Measurements from ENCODE around the gene SCFD2. TPM values are rescaled to one million over a fixed set of nuclear protein-coding genes. Genes with fewer than 3 reads are reported as not detected.
"Not testable (repeated sequence)": the region's sequence is repeated elsewhere in the genome, so short reads cannot be mapped to it uniquely, and the experiment has no call there.

Gene SCFD2
- total RNA-seq, 1 donor from 2014 or later, result 29.9 TPM

DNA sequence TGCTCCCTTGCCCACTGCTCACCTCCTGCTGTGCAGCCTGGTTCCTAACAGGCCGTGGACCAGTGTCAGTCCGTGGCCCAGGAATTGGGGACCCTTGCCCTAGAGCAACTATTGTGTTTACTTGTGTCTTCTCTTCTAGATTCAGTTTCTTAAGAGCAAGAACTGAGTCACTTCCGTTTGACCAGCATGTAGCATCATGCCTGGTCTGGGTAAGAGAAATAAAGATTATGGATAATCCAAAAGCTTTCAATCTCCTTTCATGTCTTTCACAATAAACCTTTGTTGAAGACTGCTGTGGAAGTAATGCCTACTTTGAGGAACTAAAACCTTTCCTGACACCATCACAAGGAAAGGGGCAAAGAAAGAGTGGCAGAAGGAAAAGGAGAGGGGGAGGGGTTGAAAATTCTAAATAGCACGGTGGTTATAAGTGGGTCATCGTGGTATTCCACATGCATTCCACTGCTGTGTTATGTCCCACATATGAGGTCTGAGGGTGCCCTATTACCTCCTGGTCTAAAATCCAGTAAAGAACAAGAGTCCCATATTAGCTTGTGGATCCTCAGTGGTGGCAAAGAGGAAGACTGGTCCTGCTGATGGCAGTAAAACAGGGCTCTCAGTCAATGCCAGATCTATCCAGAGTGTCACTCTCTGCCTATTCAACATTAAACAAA is 370.4 kb downstream of the SCFD2 start:
- intact Hi-C loops (cut with micrococcal nuclease), result no loop called here

GRCh38 chr4:52994567-52994966 is 371.3 kb downstream of the SCFD2 start:
- intact Hi-C loops (cut with micrococcal nuclease), result no loop called here

- intact Hi-C loops (cut with micrococcal nuclease), result no loop called here
Observed at GRCh38 chr4:52993771-52994170, 372.1 kb downstream of the SCFD2 start.

GRCh38 chr4:52992551-52992950 is 373.3 kb downstream of the SCFD2 start:
- intact Hi-C loops (cut with micrococcal nuclease), result not testable (repeated sequence)

GRCh38 chr4:52991472-52991871 is 374.4 kb downstream of the SCFD2 start:
- intact Hi-C loops (cut with micrococcal nuclease), result no loop called here

DNA sequence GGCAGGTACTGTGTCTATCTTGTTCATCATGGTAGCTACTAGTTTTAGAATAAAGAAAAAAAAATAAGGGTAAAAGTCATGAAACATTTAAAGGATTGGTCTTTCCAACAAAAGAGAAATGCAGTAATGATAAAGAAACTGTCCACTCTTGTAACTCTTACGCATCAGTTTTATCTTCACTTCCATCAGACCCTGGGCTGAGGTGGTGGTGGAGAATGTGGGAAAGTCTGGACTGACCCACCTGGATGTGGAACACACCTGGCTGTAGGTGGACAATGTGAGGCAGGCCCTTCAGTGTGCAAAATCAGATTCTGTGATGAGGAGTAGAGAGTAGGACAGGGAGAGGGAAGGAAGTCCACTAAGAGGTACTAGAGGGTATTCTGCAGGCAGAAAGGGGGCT is 375.2 kb downstream of the SCFD2 start:
- intact Hi-C loops (cut with micrococcal nuclease), result no loop called here

GRCh38 chr4:52989865-52990264 is 376.0 kb downstream of the SCFD2 start:
- intact Hi-C loops (cut with micrococcal nuclease), result no loop called here

GRCh38 chr4:52987392-52988056 is 378.3 kb downstream of the SCFD2 start:
- intact Hi-C loops (cut with micrococcal nuclease), result no loop called here

GRCh38 chr4:52984462-52984881 is 381.4 kb downstream of the SCFD2 start:
- intact Hi-C loops (cut with micrococcal nuclease), result loop anchor here (5.0 kb wide), 1 partner anchor 272 kb away; no protein-coding TSS in a partner anchor

DNA sequence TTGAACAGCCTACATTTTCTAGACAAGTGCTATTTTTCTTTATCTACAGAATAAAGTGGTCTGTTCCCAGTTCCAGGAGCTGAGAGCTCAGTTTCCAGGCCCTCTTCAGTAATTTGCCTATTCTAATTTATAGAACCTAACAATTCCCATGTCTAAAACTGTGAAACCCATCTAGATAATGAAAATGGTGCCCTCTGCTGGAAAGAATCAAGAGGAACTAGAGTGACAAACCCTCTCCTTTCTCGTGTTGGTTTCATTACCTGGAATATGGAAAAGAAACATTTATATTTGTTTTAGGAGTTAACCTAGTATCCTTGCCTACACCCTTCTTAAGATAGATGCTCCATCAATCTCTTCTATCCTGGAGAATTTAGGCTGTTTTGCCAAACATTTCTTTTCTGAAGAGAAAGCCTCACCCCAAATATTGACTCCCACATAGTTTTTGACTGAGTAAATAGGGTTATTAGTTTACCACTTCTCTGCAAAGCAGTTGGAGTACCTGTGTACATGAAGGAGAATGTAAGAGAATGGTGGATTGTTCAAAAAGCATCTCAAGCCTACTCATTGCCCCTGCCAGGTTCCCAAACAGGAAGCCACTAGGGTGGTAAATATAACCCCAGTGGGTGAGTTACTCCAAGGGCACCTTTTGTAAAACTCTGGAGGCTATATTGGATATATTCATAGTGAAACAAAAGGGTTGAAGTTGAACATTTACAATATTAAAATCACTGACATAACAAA is 382.1 kb downstream of the SCFD2 start:
- intact Hi-C loops (cut with micrococcal nuclease), result loop anchor here (1.0 to 5.0 kb wide), 6 partner anchors 73 to 1152 kb away; no protein-coding TSS in a partner anchor

DNA sequence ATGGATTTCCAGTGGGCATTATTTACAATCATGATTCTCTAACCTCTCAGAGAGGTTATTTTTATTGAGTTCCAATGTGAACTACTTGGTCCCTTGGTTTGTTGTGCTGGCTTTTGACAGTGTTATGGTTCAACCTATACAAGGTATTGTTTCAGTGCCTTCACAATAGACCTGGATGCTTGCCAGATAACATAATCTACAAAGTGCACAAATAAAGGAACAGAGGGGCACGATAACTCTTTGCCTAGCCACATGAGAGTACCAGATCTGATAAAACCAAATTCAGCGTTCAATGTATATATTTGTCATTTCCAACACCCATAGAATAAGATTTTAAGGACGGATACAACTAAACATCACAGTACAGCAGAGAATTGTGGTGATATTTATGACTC is 382.9 kb downstream of the SCFD2 start:
- intact Hi-C loops (cut with micrococcal nuclease), result loop anchor here (1.0 to 5.0 kb wide), 6 partner anchors 72 to 1152 kb away; no protein-coding TSS in a partner anchor

DNA sequence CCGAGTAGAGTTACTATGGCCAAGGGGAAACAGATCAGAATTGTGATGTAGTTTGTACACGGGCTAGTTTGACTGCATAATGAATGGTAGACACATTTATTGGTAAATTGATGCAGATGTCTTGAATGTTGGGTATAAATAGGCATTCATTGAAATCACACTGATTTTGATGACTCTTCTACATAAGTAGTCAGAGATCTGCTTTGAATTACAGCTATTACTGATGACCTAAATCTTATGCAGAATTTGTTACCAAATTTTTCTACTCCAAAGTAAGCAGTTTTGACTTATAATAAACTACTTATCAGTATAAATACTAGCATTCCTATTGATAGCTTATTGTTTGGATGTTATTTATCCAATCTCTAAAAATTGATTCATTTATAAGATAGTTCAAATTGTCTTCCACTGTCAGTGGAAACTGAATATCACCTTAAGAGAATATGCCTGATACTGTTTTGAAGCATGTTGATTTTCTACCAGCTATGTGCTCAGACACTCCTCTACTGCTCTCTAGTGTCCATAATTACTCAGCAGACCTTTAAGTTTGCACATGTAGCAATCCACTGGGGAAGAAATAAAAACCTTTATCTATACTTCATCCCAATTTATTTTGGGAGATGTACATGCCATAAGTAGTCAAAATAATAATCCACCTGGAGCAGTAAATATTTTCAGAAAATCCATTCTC is 383.5 kb downstream of the SCFD2 start:
- intact Hi-C loops (cut with micrococcal nuclease), result loop anchor here (2.0 to 5.0 kb wide), 4 partner anchors 72 to 394 kb away; no protein-coding TSS in a partner anchor

GRCh38 chr4:52979821-52980590 is 385.9 kb downstream of the SCFD2 start:
- intact Hi-C loops (cut with micrococcal nuclease), result loop anchor here (5.0 kb wide), 1 partner anchor 268 kb away; no protein-coding TSS in a partner anchor

- intact Hi-C loops (cut with micrococcal nuclease), result no loop called here
Observed at GRCh38 chr4:52979020-52979419, 386.8 kb downstream of the SCFD2 start.

- intact Hi-C loops (cut with micrococcal nuclease), result no loop called here
Observed at GRCh38 chr4:52977252-52977651, 388.6 kb downstream of the SCFD2 start.

DNA sequence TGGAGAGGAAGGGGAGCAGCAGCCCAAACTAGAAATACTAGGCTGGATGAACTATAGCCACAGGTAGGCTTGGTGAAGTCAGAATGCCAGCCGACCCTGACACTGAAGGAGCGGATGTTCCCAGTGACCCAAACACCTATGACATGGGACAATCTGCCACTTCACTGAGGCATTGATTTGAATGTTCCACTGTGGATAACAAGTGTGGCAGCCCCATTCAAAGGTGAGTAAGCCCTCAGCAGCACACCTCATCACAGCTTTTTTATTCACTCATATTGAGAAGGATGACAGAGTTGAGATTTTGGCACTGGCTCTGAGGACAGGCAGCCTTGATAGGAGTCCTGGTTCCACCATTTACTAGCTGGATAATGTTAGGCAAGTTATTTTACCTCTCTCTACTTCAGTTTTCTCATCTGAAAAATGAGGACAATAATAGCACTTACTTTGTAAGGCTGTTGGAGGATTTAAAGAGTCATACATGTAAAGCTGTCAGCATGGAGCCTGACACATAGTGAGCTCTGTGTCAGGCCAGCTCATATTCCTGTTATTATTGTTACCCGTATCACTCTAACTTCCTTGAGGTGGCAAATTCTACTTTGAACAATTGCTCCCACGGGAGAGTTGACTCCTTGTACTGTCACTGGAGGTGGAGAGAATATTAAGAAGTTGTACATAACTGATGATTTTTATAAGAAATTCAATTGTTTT is 389.2 kb downstream of the SCFD2 start:
- intact Hi-C loops (cut with micrococcal nuclease), result no loop called here

- intact Hi-C loops (cut with micrococcal nuclease), result no loop called here
Observed at GRCh38 chr4:52968691-52969090, 397.2 kb downstream of the SCFD2 start.

- intact Hi-C loops (cut with micrococcal nuclease), result no loop called here
Observed at GRCh38 chr4:52968241-52968640, 397.6 kb downstream of the SCFD2 start.

- intact Hi-C loops (cut with micrococcal nuclease), result no loop called here
Observed at GRCh38 chr4:52966781-52967180, 399.1 kb downstream of the SCFD2 start.

- intact Hi-C loops (cut with micrococcal nuclease), result no loop called here
Observed at GRCh38 chr4:52966172-52966571, 399.7 kb downstream of the SCFD2 start.
